ENCODE measurements around the gene FAM168A.

The FAM168A gene

DNA sequence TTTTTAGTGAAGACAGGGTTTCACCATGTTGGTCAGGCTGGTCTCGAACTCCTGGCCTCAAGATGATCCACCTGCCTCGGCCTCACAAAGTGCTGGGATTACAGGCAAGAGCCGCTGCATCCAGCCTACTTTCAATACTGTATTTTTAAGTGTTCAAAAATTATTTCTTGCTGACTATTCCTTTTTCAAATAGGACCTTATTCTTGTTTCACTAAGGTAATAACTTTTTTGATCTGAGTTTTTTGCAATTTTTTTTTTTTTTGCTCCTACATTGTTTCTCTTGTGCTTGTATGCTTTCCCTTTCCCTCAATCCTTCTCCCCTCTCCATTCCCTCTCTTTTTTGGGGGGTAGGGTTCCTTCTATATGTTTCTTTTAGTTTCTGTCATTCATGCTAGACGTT, 73.1 kb downstream of the FAM168A start:
- DNase-seq (ENCODE audit: extremely low spot score) = no peak
- ChIA-PET CTCF (no interaction called here), POLR2A (no interaction called here)
- TF ChIP-seq, protein P1, sequence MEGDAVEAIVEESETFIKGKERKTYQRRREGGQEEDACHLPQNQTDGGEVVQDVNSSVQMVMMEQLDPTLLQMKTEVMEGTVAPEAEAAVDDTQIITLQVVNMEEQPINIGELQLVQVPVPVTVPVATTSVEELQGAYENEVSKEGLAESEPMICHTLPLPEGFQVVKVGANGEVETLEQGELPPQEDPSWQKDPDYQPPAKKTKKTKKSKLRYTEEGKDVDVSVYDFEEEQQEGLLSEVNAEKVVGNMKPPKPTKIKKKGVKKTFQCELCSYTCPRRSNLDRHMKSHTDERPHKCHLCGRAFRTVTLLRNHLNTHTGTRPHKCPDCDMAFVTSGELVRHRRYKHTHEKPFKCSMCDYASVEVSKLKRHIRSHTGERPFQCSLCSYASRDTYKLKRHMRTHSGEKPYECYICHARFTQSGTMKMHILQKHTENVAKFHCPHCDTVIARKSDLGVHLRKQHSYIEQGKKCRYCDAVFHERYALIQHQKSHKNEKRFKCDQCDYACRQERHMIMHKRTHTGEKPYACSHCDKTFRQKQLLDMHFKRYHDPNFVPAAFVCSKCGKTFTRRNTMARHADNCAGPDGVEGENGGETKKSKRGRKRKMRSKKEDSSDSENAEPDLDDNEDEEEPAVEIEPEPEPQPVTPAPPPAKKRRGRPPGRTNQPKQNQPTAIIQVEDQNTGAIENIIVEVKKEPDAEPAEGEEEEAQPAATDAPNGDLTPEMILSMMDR (IDR thresholded peaks at IDR 0.05; ENCODE audit: control extremely low read depth, extremely low read depth, low read depth, missing control alignments) = no peak

- POLR2A ChIA-PET = interaction anchor here (0.7 kb wide), 1 partner anchor 128 kb away, joined by 5 read pairs; no protein-coding TSS in a partner anchor
- TF ChIP-seq, protein P1 (IDR thresholded peaks at IDR 0.05; ENCODE audit: control extremely low read depth, extremely low read depth, low read depth, missing control alignments) = no peak
- CTCF ChIA-PET = interaction anchor here (0.9 to 3.5 kb wide), 6 partner anchors 10 to 170 kb away, joined by 3 to 20 read pairs (median 3); no protein-coding TSS in a partner anchor
- DNase-seq (ENCODE audit: extremely low spot score) = no peak
These were observed 76.3 kb downstream of the FAM168A start for GRCh38 chr11:73521621-73522020.

DNA sequence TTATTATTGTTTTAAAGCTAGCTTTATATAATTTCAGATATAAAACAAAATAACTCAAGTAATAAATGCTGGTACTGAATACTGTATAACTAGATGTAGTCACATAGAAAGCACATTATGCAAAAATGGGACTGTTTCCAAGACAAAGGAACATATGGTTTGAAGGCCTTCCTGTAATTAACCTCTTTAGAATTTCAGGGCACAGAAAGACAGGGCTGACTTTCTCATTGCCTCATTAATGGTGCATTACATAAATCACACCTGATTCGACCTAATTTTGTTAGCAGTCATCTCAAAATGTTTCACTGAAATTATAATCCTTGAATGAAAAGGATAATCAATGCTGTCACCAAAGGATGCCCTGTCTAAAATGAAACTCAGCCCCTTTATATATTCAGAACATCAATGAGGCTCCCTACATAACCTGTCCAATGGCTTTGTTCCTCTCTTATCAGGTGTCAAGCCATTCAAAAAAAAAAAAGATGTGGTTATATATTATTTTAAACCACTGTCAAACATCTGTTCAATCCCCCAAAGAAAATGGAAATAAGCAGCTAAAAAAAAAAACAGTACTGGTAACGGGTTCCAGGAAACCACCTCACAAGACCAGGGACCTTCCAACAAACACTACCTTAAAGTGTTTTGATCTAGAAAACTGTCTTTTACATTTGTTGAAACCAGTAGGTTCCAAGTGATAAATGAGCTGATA, 77.4 kb downstream of the FAM168A start:
- DNase-seq (ENCODE audit: extremely low spot score) = peak; percentile 43
- TF ChIP-seq, protein P1 (IDR thresholded peaks at IDR 0.05; ENCODE audit: control extremely low read depth, extremely low read depth, low read depth, missing control alignments) = no peak
- POLR2A ChIA-PET = no interaction called here
- CTCF ChIA-PET = interaction anchor here (0.8 to 3.5 kb wide), 6 partner anchors 10 to 169 kb away, joined by 3 to 20 read pairs (median 4); no protein-coding TSS in a partner anchor

- ChIA-PET POLR2A (interaction anchor here (0.6 kb wide), 1 partner anchor 18 kb away, joined by 3 read pairs; no protein-coding TSS in a partner anchor), CTCF (interaction anchor here (1.4 to 3.5 kb wide), 2 partner anchors 8 to 13 kb away, joined by 4 to 20 read pairs; no protein-coding TSS in a partner anchor)
These were observed 78.6 kb downstream of the FAM168A start for GRCh38 chr11:73519266-73519665.

GRCh38 chr11:73518195-73518594, 79.7 kb downstream of the FAM168A start:
- POLR2A ChIA-PET = no interaction called here
- CTCF ChIA-PET = no interaction called here
- no peak for DNase-seq (ENCODE audit: extremely low spot score)

More at GRCh38 chr11:73519266-73519665, 78.6 kb downstream of the FAM168A start:
- no peak for DNase-seq (ENCODE audit: extremely low spot score)
- TF ChIP-seq, protein P1 (IDR thresholded peaks at IDR 0.05; ENCODE audit: control extremely low read depth, extremely low read depth, low read depth, missing control alignments) = no peak

GRCh38 chr11:73516080-73516479, 81.8 kb downstream of the FAM168A start:
- CTCF ChIA-PET = interaction anchor here (1.3 kb wide), 1 partner anchor 10 kb away, joined by 3 read pairs; no protein-coding TSS in a partner anchor
- no peak for DNase-seq (ENCODE audit: extremely low spot score)
- POLR2A ChIA-PET = no interaction called here
- TF ChIP-seq, protein P1 (IDR thresholded peaks at IDR 0.05; ENCODE audit: control extremely low read depth, extremely low read depth, low read depth, missing control alignments) = no peak

More at GRCh38 chr11:73518195-73518594, 79.7 kb downstream of the FAM168A start:
- TF ChIP-seq, protein P1 (IDR thresholded peaks at IDR 0.05; ENCODE audit: control extremely low read depth, extremely low read depth, low read depth, missing control alignments) = no peak

All from GM10248 (cell line).